SK-N-SH (cell line): ENCODE data around the gene KNDC1. TPM values are rescaled to one million over a fixed set of nuclear protein-coding genes. Genes with fewer than 3 reads are reported as not detected.

Experiments
- CTCF ChIA-PET: fragments of 300-600, 350-600 bp; formaldehyde crosslinking; extraction: SDS; loops from one replicate; lab custom pipeline; 2021; lab: Yijun Ruan, JAX
- POLR2A ChIA-PET: fragments of 350-600 bp; sonication (Branson Sonifier 250); formaldehyde crosslinking; extraction: SDS; loops from one replicate; lab custom pipeline; 2020; ENCODE audit warnings: antibody characterized with exemption, inconsistent platforms; lab: Yijun Ruan, JAX
- DNase-seq: peaks from one replicate; pipeline ENCODE4 v3.0.0; 2012
- H2AFZ ChIP-seq: fragments of 200-600 bp; sonication (generic); 2 replicates; pipeline ENCODE4 v1.8.1; 2016; ENCODE audit warnings: antibody characterized with exemption, mild to moderate bottlenecking, low read depth
- H3F3A ChIP-seq: fragments of 200-600 bp; sonication (generic); replicated peaks from 2 replicates; pipeline ENCODE3; 2016; ENCODE audit warnings: antibody characterized with exemption, mild to moderate bottlenecking; ENCODE audit not compliant: insufficient read depth
- H3K27ac ChIP-seq, 2 experiments: fragments of 200-500 bp in 1 of 2; fragments of 200-600 bp in 1 of 2; sonication (Bioruptor generic) in 1 of 2; sonication (generic), shearing (Covaris generic) in 1 of 2; 2 replicates each; pipeline versions ENCODE4 v1.5.1 to v1.6.1; 2014 to 2016; ENCODE audit warnings: low read depth in 2 of 2, inconsistent platforms in 1 of 2, low read length in 1 of 2, mild to moderate bottlenecking in 1 of 2, mixed read lengths in 1 of 2
- H3K27me3 ChIP-seq: fragments of 200-600 bp; sonication (generic), shearing (Covaris generic); 2 replicates; pipeline ENCODE4 v1.6.1; 2016; ENCODE audit warnings: mixed run types; ENCODE audit not compliant: insufficient read depth
- H3K36me3 ChIP-seq, 2 experiments: fragments of 200-500 bp in 1 of 2; fragments of 200-600 bp in 1 of 2; sonication (Bioruptor generic) in 1 of 2; sonication (generic) in 1 of 2; replicated peaks in 1 of 2; 2 replicates each; pipeline versions ENCODE3 to v1.5.1; 2014 to 2016; ENCODE audit warnings: low read length in 1 of 2, mild to moderate bottlenecking in 1 of 2; ENCODE audit not compliant: insufficient read depth in 2 of 2, control insufficient read depth in 1 of 2
- H3K4me1 ChIP-seq, 2 experiments: fragments of 200-500 bp in 1 of 2; fragments of 200-600 bp in 1 of 2; sonication (Bioruptor generic) in 1 of 2; sonication (generic), shearing (Covaris generic) in 1 of 2; 2 replicates each; pipeline versions ENCODE4 v1.5.1 to v1.6.1; 2014 to 2016; ENCODE audit warnings: low read depth in 1 of 2, low read length in 1 of 2, mixed run types in 1 of 2; ENCODE audit not compliant: insufficient read depth in 2 of 2, control insufficient read depth in 1 of 2
- H3K4me2 ChIP-seq: fragments of 200-600 bp; sonication (generic), shearing (Covaris generic); 2 replicates; pipeline ENCODE4 v1.6.1; 2017; ENCODE audit warnings: mixed run types
- H3K4me3 ChIP-seq, 2 experiments: fragments of 200-500 bp in 1 of 2; fragments of 200-600 bp in 1 of 2; sonication (Bioruptor generic) in 1 of 2; sonication (generic), shearing (Covaris generic) in 1 of 2; 2 replicates each; pipeline versions ENCODE4 v1.5.1 to v1.8.1; 2014 to 2016; ENCODE audit warnings: low read depth in 2 of 2, inconsistent platforms in 1 of 2, low read length in 1 of 2, mild to moderate bottlenecking in 1 of 2, mixed read lengths in 1 of 2, moderate library complexity in 1 of 2
- H3K79me2 ChIP-seq: fragments of 200-600 bp; sonication (generic); 2 replicates; pipeline ENCODE4 v1.8.1; 2017; ENCODE audit warnings: mild to moderate bottlenecking; ENCODE audit not compliant: insufficient read depth
- H3K9ac ChIP-seq: fragments of 200-600 bp; sonication (generic); 2 replicates; pipeline ENCODE4 v1.6.1; 2017; ENCODE audit warnings: mixed run types
- H3K9me2 ChIP-seq: fragments of 200-600 bp; sonication (generic); 2 replicates; pipeline ENCODE4 v1.6.1; 2017; ENCODE audit warnings: mixed run types
- H3K9me3 ChIP-seq: fragments of 200-600 bp; sonication (generic); 2 replicates; pipeline ENCODE4 v1.6.1; 2017; ENCODE audit warnings: mixed run types, mild to moderate bottlenecking, moderate library complexity
- H4K20me1 ChIP-seq: fragments of 200-600 bp; sonication (generic); 2 replicates; pipeline ENCODE4 v1.6.1; 2017; ENCODE audit warnings: mild to moderate bottlenecking, mixed run types; ENCODE audit not compliant: insufficient read depth
- CHD2 ChIP-seq: fragments of 150-350 bp; IDR thresholded peaks from 2 replicates; pipeline ENCODE4 v1.6.1; 2018; ENCODE audit warnings: low read length; ENCODE audit not compliant: partially characterized antibody
- EP300 ChIP-seq, 2 experiments: IDR thresholded peaks; 2 replicates each; pipeline versions ENCODE4 v1.4.0 to v1.6.1; 2012; ENCODE audit warnings: borderline replicate concordance in 1 of 2, low read depth in 1 of 2, low read length in 1 of 2
- FOSL2 ChIP-seq: IDR thresholded peaks from 2 replicates; pipeline ENCODE4 v1.4.0; 2012; ENCODE audit warnings: low read depth, mild to moderate bottlenecking, moderate library complexity, borderline replicate concordance
- FOXM1 ChIP-seq: IDR thresholded peaks from 2 replicates; pipeline ENCODE4 v1.4.0; 2012; ENCODE audit warnings: low read depth, mild to moderate bottlenecking
- MEF2A ChIP-seq: IDR thresholded peaks from 2 replicates; pipeline ENCODE4 v1.4.0; 2012; ENCODE audit warnings: low read depth, borderline replicate concordance
- POLR2AphosphoS5 ChIP-seq: IDR thresholded peaks from 2 replicates; pipeline ENCODE4 v1.6.1; 2012; ENCODE audit warnings: low read depth, low read length
- RAD21 ChIP-seq: IDR thresholded peaks from 2 replicates; pipeline ENCODE4 v1.6.1; 2012; ENCODE audit warnings: mild to moderate bottlenecking, low read length
- RCOR1 ChIP-seq: fragments of 150-350 bp; IDR thresholded peaks from 2 replicates; pipeline ENCODE4 v1.6.1; 2017; ENCODE audit warnings: antibody characterized with exemption, low read length
- SMC3 ChIP-seq: IDR thresholded peaks from 2 replicates; pipeline ENCODE4 v1.6.1; 2012; ENCODE audit warnings: low read depth, low read length, improper control_type of control experiment
- YY1 ChIP-seq: IDR thresholded peaks from 2 replicates; pipeline ENCODE4 v1.4.0; 2012; ENCODE audit warnings: low read depth, mild to moderate bottlenecking
- WGBS: methylation state at CpG from one replicate; pipeline ENCODE4 v1.1.6; 2017; ENCODE audit warnings: low lambda C conversion rate; 5-methylcytosine and 5-hydroxymethylcytosine counted together
- polyA plus RNA-seq, 3 experiments: library from polyadenylated mRNA; depleted of rRNA; stranded (reverse); fragments of >200 nt; gene quantifications; 2 replicates each; pipeline ENCODE4 v1.2.3, GENCODE V29; 2012
- TF ChIP-seq, protein P1 (sequence below): fragments of 150-350 bp; IDR thresholded peaks from 2 replicates; pipeline ENCODE4 v1.6.1; 2016; ENCODE audit warnings: mild to moderate bottlenecking, low read depth, low read length
- TF ChIP-seq, protein P2 (sequence below): IDR thresholded peaks from 2 replicates; pipeline ENCODE4 v1.6.1; 2012; ENCODE audit warnings: mild to moderate bottlenecking, low read depth, low read length, moderate library complexity

Gene KNDC1
- polyA plus RNA-seq, 1 of the 3 experiments (the other 2 are of a cell fraction): 1.4 TPM

GRCh38 chr10:133115976-133116375 is 44.0 kb upstream of the KNDC1 start:
- ChIA-PET CTCF (interaction anchor here (1.3 to 1.8 kb wide), 2 partner anchors 9 to 211 kb away, joined by 3 to 7 read pairs; no protein-coding TSS in a partner anchor), POLR2A (no interaction called here)
- no peak for DNase-seq
- Histone ChIP-seq H3K4me1 (no peaks in the 10 kb centered on the region), H3K27me3 (no peaks in the 10 kb centered on the region), H3K9me3 (no peaks in the 10 kb centered on the region), H3K36me3 (no peaks in the 10 kb centered on the region), H2AFZ (no peak overlapping the region), H3K79me2 (no peaks in the 10 kb centered on the region), H4K20me1 (no peaks in the 10 kb centered on the region), H3K27ac (no peak overlapping the region), H3K9me2 (no peaks in the 10 kb centered on the region), H3K4me3 (no peak overlapping the region), H3K9ac (no peak overlapping the region), H3K4me2 (no peak overlapping the region), H3F3A (no peaks in the 10 kb centered on the region)
- TF ChIP-seq POLR2AphosphoS5 (no peak), EP300 (IDR thresholded peaks at IDR 0.05; ENCODE audit: borderline replicate concordance in 1 of 2, low read depth in 1 of 2, low read length in 1 of 2) (no peak), CHD2 (no peak), FOSL2 (no peak)
- TF ChIP-seq, protein P1, sequence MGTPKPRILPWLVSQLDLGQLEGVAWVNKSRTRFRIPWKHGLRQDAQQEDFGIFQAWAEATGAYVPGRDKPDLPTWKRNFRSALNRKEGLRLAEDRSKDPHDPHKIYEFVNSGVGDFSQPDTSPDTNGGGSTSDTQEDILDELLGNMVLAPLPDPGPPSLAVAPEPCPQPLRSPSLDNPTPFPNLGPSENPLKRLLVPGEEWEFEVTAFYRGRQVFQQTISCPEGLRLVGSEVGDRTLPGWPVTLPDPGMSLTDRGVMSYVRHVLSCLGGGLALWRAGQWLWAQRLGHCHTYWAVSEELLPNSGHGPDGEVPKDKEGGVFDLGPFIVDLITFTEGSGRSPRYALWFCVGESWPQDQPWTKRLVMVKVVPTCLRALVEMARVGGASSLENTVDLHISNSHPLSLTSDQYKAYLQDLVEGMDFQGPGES: no peak
- 55% methylated on average over 17 of the region's 17 CpGs for WGBS

GRCh38 chr10:133116455-133116854 is 43.6 kb upstream of the KNDC1 start:
- Histone ChIP-seq H3K9ac (no peak overlapping the region), H3K27ac (no peak overlapping the region), H3K4me1 (no peaks in the 10 kb centered on the region), H4K20me1 (no peaks in the 10 kb centered on the region), H3K4me3 (no peak overlapping the region), H3K9me2 (no peaks in the 10 kb centered on the region), H3K36me3 (no peaks in the 10 kb centered on the region), H3K27me3 (no peaks in the 10 kb centered on the region), H3F3A (no peaks in the 10 kb centered on the region), H3K9me3 (no peaks in the 10 kb centered on the region), H3K79me2 (no peaks in the 10 kb centered on the region), H3K4me2 (no peak overlapping the region), H2AFZ (no peak overlapping the region)
- no peak for TF ChIP-seq YY1
- no peak for TF ChIP-seq RAD21
- no peak for TF ChIP-seq MEF2A
- TF ChIP-seq FOSL2: no peak
- no peak for TF ChIP-seq RCOR1
- TF ChIP-seq SMC3: no peak
- TF ChIP-seq, protein P2, sequence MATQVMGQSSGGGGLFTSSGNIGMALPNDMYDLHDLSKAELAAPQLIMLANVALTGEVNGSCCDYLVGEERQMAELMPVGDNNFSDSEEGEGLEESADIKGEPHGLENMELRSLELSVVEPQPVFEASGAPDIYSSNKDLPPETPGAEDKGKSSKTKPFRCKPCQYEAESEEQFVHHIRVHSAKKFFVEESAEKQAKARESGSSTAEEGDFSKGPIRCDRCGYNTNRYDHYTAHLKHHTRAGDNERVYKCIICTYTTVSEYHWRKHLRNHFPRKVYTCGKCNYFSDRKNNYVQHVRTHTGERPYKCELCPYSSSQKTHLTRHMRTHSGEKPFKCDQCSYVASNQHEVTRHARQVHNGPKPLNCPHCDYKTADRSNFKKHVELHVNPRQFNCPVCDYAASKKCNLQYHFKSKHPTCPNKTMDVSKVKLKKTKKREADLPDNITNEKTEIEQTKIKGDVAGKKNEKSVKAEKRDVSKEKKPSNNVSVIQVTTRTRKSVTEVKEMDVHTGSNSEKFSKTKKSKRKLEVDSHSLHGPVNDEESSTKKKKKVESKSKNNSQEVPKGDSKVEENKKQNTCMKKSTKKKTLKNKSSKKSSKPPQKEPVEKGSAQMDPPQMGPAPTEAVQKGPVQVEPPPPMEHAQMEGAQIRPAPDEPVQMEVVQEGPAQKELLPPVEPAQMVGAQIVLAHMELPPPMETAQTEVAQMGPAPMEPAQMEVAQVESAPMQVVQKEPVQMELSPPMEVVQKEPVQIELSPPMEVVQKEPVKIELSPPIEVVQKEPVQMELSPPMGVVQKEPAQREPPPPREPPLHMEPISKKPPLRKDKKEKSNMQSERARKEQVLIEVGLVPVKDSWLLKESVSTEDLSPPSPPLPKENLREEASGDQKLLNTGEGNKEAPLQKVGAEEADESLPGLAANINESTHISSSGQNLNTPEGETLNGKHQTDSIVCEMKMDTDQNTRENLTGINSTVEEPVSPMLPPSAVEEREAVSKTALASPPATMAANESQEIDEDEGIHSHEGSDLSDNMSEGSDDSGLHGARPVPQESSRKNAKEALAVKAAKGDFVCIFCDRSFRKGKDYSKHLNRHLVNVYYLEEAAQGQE: no peak
- no peak for TF ChIP-seq FOXM1
- 47% methylated on average over 12 of the region's 14 CpGs for WGBS
- CTCF ChIA-PET: interaction anchor here (1.3 to 1.8 kb wide), 2 partner anchors 9 to 212 kb away, joined by 3 to 7 read pairs; no protein-coding TSS in a partner anchor
- POLR2A ChIA-PET: no interaction called here
- DNase-seq: no peak
